A549 (cell line): Measurements from ENCODE around the gene ZNF143.

Experiments
- CTCF ChIP-seq: fragments of >200 bp; sonication (Bioruptor Twin); formaldehyde crosslinking; IDR thresholded peaks from 3 replicates; pipeline ENCODE4 v1.5.1; 2016
- ESRRA ChIP-seq: fragments of 150-350 bp; IDR thresholded peaks from 2 replicates; pipeline ENCODE4 v1.6.1; 2014; ENCODE audit warnings: mild to moderate bottlenecking, low read length, borderline replicate concordance
- FOSL2 ChIP-seq, 2 experiments: fragments of 450-650 bp in 1 of 2; fragments of >200 bp in 1 of 2; sonication (Bioruptor Twin) in 1 of 2; formaldehyde crosslinking; IDR thresholded peaks; 2 replicates each; pipeline versions ENCODE4 v1.5.0 to v1.6.1; 2016 to 2020; ENCODE audit warnings: mild to moderate bottlenecking in 1 of 2, moderate library complexity in 1 of 2
- HDAC2 ChIP-seq: fragments of 200-600 bp; sonication (generic); IDR thresholded peaks from 2 replicates; pipeline ENCODE4 v1.6.1; 2016
- MYC ChIP-seq: IDR thresholded peaks from 2 replicates; pipeline ENCODE4 v1.6.1; 2012; ENCODE audit warnings: mild to moderate bottlenecking, inconsistent platforms, low read length, improper control_type of control experiment, borderline replicate concordance
- PHF8 ChIP-seq: fragments of 200-600 bp; sonication (generic); IDR thresholded peaks from 2 replicates; pipeline ENCODE4 v1.6.1; 2016; ENCODE audit warnings: low read depth, mild to moderate bottlenecking, antibody characterized with exemption, moderate library complexity, borderline replicate concordance
- POLR2A ChIP-seq: IDR thresholded peaks from 2 replicates; pipeline ENCODE4 v1.6.1; 2012; ENCODE audit warnings: mild to moderate bottlenecking, low read length
- RAD21 ChIP-seq, 2 experiments: fragments of >200 bp in 1 of 2; sonication (Bioruptor Twin) in 1 of 2; formaldehyde crosslinking in 1 of 2; IDR thresholded peaks in 1 of 2; conservative IDR thresholded peaks in 1 of 2; 2 replicates in 1 of 2; 3 replicates in 1 of 2; pipeline ENCODE4 v1.6.1; 2012 to 2018; ENCODE audit warnings: inconsistent platforms in 1 of 2
- RFX5 ChIP-seq: fragments of 450-650 bp; IDR thresholded peaks from 2 replicates; pipeline ENCODE4 v1.7.1; 2014; ENCODE audit warnings: antibody characterized with exemption, mild to moderate bottlenecking, moderate library complexity
- RNF2 ChIP-seq: fragments of 200-600 bp; sonication (generic); IDR thresholded peaks from 2 replicates; pipeline ENCODE4 v1.6.1; 2016; ENCODE audit warnings: low read depth, mild to moderate bottlenecking, antibody characterized with exemption, moderate library complexity, borderline replicate concordance
- USF2 ChIP-seq: fragments of 450-650 bp; IDR thresholded peaks from 2 replicates; pipeline ENCODE4 v1.6.1; 2014; ENCODE audit warnings: antibody characterized with exemption
- ZSCAN20 ChIP-seq: fragments of 250-450 bp; sonication (Bioruptor Pico); IDR thresholded peaks from 2 replicates; pipeline ENCODE4 v1.8.0; 2022; ENCODE audit warnings: mild to moderate bottlenecking, moderate library complexity
- TF ChIP-seq, protein P1 (sequence below): fragments of 200-600 bp; sonication (generic); IDR thresholded peaks from 2 replicates; pipeline ENCODE4 v1.6.1; 2016; ENCODE audit warnings: antibody characterized with exemption, mild to moderate bottlenecking, moderate library complexity

GRCh38 chr11:9538548-9538947, 77.7 kb downstream of the ZNF143 start:
- TF ChIP-seq ESRRA (no peak), ZSCAN20 (CRISPR knock-in tag) (no peak), USF2 (no peak), FOSL2 (IDR thresholded peaks at IDR 0.05) (no peak), FOSL2 (CRISPR knock-in tag; IDR thresholded peaks at IDR 0.05) (no peak), CTCF (no peak), PHF8 (no peak), POLR2A (no peak), HDAC2 (no peak), RFX5 (no peak), RNF2 (no peak), RAD21 (conservative IDR thresholded peaks at IDR 0.05 in 1 of 2, IDR thresholded peaks at IDR 0.05 in 1 of 2) (no peak), MYC (no peak)
- TF ChIP-seq, protein P1, sequence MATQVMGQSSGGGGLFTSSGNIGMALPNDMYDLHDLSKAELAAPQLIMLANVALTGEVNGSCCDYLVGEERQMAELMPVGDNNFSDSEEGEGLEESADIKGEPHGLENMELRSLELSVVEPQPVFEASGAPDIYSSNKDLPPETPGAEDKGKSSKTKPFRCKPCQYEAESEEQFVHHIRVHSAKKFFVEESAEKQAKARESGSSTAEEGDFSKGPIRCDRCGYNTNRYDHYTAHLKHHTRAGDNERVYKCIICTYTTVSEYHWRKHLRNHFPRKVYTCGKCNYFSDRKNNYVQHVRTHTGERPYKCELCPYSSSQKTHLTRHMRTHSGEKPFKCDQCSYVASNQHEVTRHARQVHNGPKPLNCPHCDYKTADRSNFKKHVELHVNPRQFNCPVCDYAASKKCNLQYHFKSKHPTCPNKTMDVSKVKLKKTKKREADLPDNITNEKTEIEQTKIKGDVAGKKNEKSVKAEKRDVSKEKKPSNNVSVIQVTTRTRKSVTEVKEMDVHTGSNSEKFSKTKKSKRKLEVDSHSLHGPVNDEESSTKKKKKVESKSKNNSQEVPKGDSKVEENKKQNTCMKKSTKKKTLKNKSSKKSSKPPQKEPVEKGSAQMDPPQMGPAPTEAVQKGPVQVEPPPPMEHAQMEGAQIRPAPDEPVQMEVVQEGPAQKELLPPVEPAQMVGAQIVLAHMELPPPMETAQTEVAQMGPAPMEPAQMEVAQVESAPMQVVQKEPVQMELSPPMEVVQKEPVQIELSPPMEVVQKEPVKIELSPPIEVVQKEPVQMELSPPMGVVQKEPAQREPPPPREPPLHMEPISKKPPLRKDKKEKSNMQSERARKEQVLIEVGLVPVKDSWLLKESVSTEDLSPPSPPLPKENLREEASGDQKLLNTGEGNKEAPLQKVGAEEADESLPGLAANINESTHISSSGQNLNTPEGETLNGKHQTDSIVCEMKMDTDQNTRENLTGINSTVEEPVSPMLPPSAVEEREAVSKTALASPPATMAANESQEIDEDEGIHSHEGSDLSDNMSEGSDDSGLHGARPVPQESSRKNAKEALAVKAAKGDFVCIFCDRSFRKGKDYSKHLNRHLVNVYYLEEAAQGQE, result no peak
